T-cell (primary cell): Measurements from ENCODE around the gene PIP4K2A. TPM values are rescaled to one million over a fixed set of nuclear protein-coding genes. Genes with fewer than 3 reads are reported as not detected.

ENCODE experiments used
- ATAC-seq, 4 experiments: fragments of 200-7000 bp in 3 of 4; fragments of 150-1000 bp in 1 of 4; cut with Tn5 transposase; replicated peaks in 1 of 4; 1 replicate in 3 of 4; 2 replicates in 1 of 4; pipeline ENCODE4 v1.10.0; 2021; ENCODE audit warnings: moderate library complexity in 3 of 4, mild to moderate bottlenecking in 2 of 4, moderate number of reproducible peaks in 1 of 4
- CTCF ChIA-PET, 2 donors: fragments of 300-600 bp; sonication (Branson Sonifier 250); formaldehyde crosslinking; loops; one replicate each; lab custom pipeline; 2022; ENCODE audit warnings: antibody characterized with exemption in 2 of 2; lab: Charles Lee
- POLR2A ChIA-PET, 2 donors: fragments of 300-600 bp; sonication (Branson Sonifier 250); formaldehyde crosslinking; loops; one replicate each; lab custom pipeline; 2022; ENCODE audit warnings: antibody characterized with exemption in 2 of 2; lab: Charles Lee
- DNase-seq, 35 experiments: peaks; one replicate each; pipeline versions ENCODE4 v3.0.0 to v3.0.0-alpha.2; 2013 to 2023
- H3K27ac ChIP-seq: one replicate; pipeline ENCODE4 v1.5.1; 2013; ENCODE audit warnings: low read length
- H3K27me3 ChIP-seq, 2 experiments: replicated peaks in 1 of 2; 1 replicate in 1 of 2; 2 replicates in 1 of 2; pipeline versions ENCODE4 v1.6.1 to v1.7.0; 2013; ENCODE audit warnings: low read length in 1 of 2, mixed read lengths in 1 of 2; ENCODE audit not compliant: control insufficient read depth in 2 of 2, insufficient read depth in 2 of 2; ENCODE audit errors: extremely low read depth in 1 of 2
- H3K36me3 ChIP-seq, 2 donors: 1 replicate in 1 of 2; 2 replicates in 1 of 2; pipeline versions ENCODE4 v1.6.1 to v1.7.0; 2013; ENCODE audit warnings: low read length in 1 of 2; ENCODE audit not compliant: control insufficient read depth in 2 of 2, insufficient read depth in 1 of 2; ENCODE audit errors: extremely low read depth in 1 of 2
- H3K4me1 ChIP-seq, 2 experiments: 1 replicate in 1 of 2; 2 replicates in 1 of 2; pipeline versions ENCODE4 v1.6.1 to v1.7.0; 2013; ENCODE audit warnings: low read length in 2 of 2, mixed read lengths in 1 of 2; ENCODE audit not compliant: insufficient read depth in 2 of 2, control insufficient read depth in 1 of 2; ENCODE audit errors: extremely low read depth in 1 of 2
- H3K4me3 ChIP-seq, 2 donors: 1 replicate in 1 of 2; 2 replicates in 1 of 2; pipeline versions ENCODE4 v1.5.1 to v1.7.0; 2013; ENCODE audit warnings: mild to moderate bottlenecking in 2 of 2, low read length in 1 of 2, moderate library complexity in 1 of 2; ENCODE audit not compliant: control insufficient read depth in 1 of 2; ENCODE audit errors: extremely low read depth in 1 of 2
- H3K9me3 ChIP-seq: 2 replicates; pipeline ENCODE4 v1.7.0; 2013
- H3K27ac Mint-ChIP-seq, 2 donors: one replicate each; pipeline ENCODE4 v1.8.0; 2020 to 2021; ENCODE audit warnings: mild to moderate bottlenecking in 2 of 2, mixed read lengths in 2 of 2
- H3K27me3 Mint-ChIP-seq, 2 donors: one replicate each; pipeline ENCODE4 v1.8.0; 2021 to 2022; ENCODE audit warnings: mixed read lengths in 2 of 2
- H3K36me3 Mint-ChIP-seq: one replicate; pipeline ENCODE4 v1.8.0; 2021; ENCODE audit warnings: mixed read lengths
- H3K4me1 Mint-ChIP-seq, 3 donors: one replicate each; pipeline ENCODE4 v1.8.0; 2020 to 2022; ENCODE audit warnings: mixed read lengths in 3 of 3, mild to moderate bottlenecking in 1 of 3
- H3K4me3 Mint-ChIP-seq, 3 donors: one replicate each; pipeline ENCODE4 v1.8.0; 2020 to 2022; ENCODE audit warnings: mild to moderate bottlenecking in 3 of 3, mixed read lengths in 3 of 3, moderate library complexity in 3 of 3
- H3K9me3 Mint-ChIP-seq, 3 donors: one replicate each; pipeline ENCODE4 v1.8.0; 2020 to 2022; ENCODE audit warnings: mixed read lengths in 3 of 3
- WGBS: methylation state at CpG from one replicate; pipeline ENCODE4 v1.1.5; 2013; ENCODE audit warnings: missing lambda C conversion rate; ENCODE audit not compliant: insufficient coverage; 5-methylcytosine and 5-hydroxymethylcytosine counted together
- total RNA-seq, 35 experiments: library from RNA in 6 of 35; stranded (reverse) in 6 of 35; fragments of 120-200 nt in 1 of 35; gene quantifications; one replicate each; pipeline versions ENCODE4 v1.2.1 to v1.2.4 and lab custom pipeline; 2013 to 2026

PIP4K2A gene
- total RNA-seq, 5 donors from 2014 or later (not counting 1 experiment from before 2014, with no cell fraction given), result 129 to 238 (median 160) TPM

DNA sequence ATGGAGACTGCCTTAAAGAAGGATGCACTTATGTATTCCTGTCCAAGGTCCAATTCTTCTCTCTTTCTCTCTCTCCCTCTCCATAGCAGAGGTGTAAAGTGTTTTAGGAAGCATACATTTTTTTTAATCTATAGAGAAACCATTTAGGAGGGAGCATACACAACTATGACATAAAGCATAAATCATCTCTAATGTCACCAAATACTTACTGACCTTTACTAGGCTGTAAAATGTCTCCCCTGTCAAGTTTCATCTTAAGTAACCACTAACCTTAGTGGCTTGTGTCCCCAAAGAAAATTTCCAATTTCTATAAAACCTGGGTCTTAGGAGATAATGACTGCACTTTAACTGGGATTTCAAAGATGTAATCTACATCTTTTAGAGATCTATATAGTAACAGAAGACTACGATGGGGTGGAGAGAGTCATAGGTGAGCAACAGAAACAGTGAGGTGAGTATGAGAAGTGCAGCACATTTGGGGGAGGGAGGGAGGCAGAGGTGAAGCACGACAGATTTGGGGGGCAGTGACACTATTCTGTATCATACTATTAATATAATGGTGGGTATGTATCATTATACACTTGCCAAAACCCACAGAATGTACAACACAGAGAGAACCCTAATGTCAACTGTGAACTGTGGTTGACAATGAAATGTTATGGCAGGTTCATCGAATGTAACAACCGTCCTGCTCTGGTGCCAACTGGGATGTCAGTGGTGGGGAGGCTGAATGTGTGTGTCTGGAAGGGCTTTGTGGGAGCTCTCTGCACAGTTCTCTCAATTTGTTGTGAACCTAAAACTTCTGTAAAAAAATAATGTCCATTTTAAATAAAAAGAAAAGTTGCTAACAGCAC is 79.5 kb downstream of the PIP4K2A start:
- peaks cover 46 to 69% of the 10 kb centered on the region in 2 experiments for H3K4me1 ChIP-seq
- Mint-ChIP-seq H3K4me3 (peak overlapping the region in 2 of 3 donors; percentile 31 to 43), H3K9me3 (peaks cover 0 to 12% (median 6%) of the 10 kb centered on the region in 3 donors), H3K27ac (peak overlapping the region; percentile 94 to 98), H3K4me1 (peaks cover 93 to 98% (median 97%) of the 10 kb centered on the region in 3 donors), H3K27me3 (no peaks in the 10 kb centered on the region), H3K36me3 (peaks cover 31% of the 10 kb centered on the region)
- no peaks in the 10 kb centered on the region for H3K27me3 ChIP-seq
- no peak overlapping the region for H3K4me3 ChIP-seq
- WGBS, result 86% methylated on average over 2 of the region's 4 CpGs
- POLR2A ChIA-PET, result no interaction called here
- CTCF ChIA-PET, result no interaction called here
- H3K36me3 ChIP-seq, result peaks cover 0 to 7% of the 10 kb centered on the region in 2 donors
- peak overlapping the region; percentile 94 for H3K27ac ChIP-seq
- DNase-seq, result no peak
- ATAC-seq, result no peak
- H3K9me3 ChIP-seq, result no peaks in the 10 kb centered on the region

DNA sequence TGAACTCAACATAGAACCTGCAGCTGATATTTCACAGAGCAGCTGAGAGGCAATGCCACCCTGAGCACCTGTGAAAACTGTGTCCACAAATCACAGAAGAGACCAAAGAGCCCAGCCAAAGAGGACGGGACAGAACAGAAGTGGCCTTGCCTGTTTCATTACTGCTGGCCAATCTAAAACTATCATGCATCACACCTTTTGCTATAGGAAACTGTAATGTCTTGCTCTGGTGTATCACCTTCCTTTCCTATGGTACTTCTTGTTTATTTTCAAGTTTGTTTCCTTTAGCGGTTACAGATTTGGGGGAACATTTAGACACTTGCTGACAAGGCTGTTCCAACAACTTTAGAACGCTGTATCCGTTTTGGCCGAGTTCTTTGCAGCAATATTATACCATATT is 80.3 kb downstream of the PIP4K2A start:
- H3K27ac ChIP-seq, result peak overlapping the region; percentile 94

DNA sequence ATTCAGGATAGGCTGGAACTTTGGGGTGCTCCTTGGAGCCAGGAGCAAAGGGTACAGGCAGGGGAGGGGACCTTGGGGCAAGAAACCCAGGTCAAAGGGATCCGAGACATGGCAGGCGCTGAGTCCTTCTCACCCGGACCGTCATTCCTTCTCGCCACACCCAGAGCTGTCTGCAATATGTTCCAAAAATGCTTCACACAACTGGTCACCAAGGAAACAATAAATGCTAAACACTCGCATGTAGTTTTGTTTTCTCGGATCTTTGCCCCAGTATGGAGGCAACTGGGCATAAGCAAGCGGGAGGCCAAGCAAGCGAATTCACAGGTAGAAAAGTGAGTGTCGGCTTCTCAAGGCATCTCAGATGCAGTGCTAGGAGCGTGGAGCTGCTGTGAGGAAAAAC is 80.8 kb downstream of the PIP4K2A start:
- ATAC-seq (no peak), DNase-seq (no peak)
- peaks cover 0 to 7% of the 10 kb centered on the region in 2 donors for H3K36me3 ChIP-seq
- peaks cover 54 to 70% of the 10 kb centered on the region in 2 experiments for H3K4me1 ChIP-seq
- peak overlapping the region; percentile 94 for H3K27ac ChIP-seq
- no peaks in the 10 kb centered on the region for H3K27me3 ChIP-seq
- H3K4me1 Mint-ChIP-seq, result peaks cover 92 to 96% (median 96%) of the 10 kb centered on the region in 3 donors
- peaks cover 31% of the 10 kb centered on the region for H3K36me3 Mint-ChIP-seq
- H3K4me3 Mint-ChIP-seq, result peak overlapping the region in 2 of 3 donors; percentile 1 to 6
- H3K9me3 Mint-ChIP-seq, result peaks cover 0 to 12% (median 6%) of the 10 kb centered on the region in 3 donors
- H3K4me3 ChIP-seq, result no peak overlapping the region
- H3K27ac Mint-ChIP-seq, result peak overlapping the region; percentile 94 to 98
- POLR2A ChIA-PET, result interaction anchor here in 1 of 2 donors (0.5 kb wide), 1 partner anchor 9 kb away, joined by 3 read pairs; no protein-coding TSS in a partner anchor
- no peaks in the 10 kb centered on the region for H3K27me3 Mint-ChIP-seq
- CTCF ChIA-PET, result no interaction called here
- WGBS, result 92% methylated on average over 7 of the region's 11 CpGs
- no peaks in the 10 kb centered on the region for H3K9me3 ChIP-seq

More for the DNA sequence above, 80.3 kb downstream of the PIP4K2A start:
- Histone ChIP-seq H3K36me3 (peaks cover 0 to 7% of the 10 kb centered on the region in 2 donors), H3K9me3 (no peaks in the 10 kb centered on the region), H3K27me3 (no peaks in the 10 kb centered on the region), H3K4me3 (no peak overlapping the region), H3K4me1 (peaks cover 53 to 70% of the 10 kb centered on the region in 2 experiments)
- ATAC-seq (peak in 2 of 4 experiments; percentile 8 to 13), DNase-seq (peak in 1 of 35 experiments; percentile 54)
- Mint-ChIP-seq H3K27ac (peak overlapping the region; percentile 94 to 98), H3K4me3 (peak overlapping the region; percentile 0 to 6 (median 1)), H3K9me3 (peaks cover 0 to 12% (median 6%) of the 10 kb centered on the region in 3 donors), H3K4me1 (peaks cover 92 to 96% (median 96%) of the 10 kb centered on the region in 3 donors), H3K27me3 (no peaks in the 10 kb centered on the region), H3K36me3 (peaks cover 31% of the 10 kb centered on the region)
- ChIA-PET POLR2A (no interaction called here), CTCF (no interaction called here)
- no CpG with 5 or more reads among the region's 5 CpGs for WGBS

DNA sequence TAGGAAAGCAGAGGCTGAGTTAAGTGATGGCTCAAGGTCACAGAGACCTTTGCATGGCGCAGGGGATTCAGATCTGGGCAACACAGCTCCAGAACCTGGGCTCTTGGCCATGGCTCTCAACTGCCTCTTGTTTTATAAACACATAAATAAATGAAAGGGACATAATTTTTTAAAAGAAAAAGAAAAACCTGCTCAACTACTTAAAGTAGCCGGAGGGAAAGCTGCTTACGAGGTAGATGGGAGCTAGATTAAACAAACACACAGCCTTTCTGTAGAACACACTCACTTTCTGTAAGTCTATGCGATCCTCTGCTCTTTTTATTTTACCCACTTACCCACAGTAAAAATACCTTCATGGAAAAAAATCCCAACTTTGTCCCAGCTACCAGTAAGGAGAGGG is 81.3 kb downstream of the PIP4K2A start:
- no peaks in the 10 kb centered on the region for H3K27me3 ChIP-seq
- H3K36me3 ChIP-seq, result peaks cover 0 to 7% of the 10 kb centered on the region in 2 donors
- peaks cover 0 to 12% (median 6%) of the 10 kb centered on the region in 3 donors for H3K9me3 Mint-ChIP-seq
- H3K9me3 ChIP-seq, result no peaks in the 10 kb centered on the region
- peaks cover 92 to 96% (median 96%) of the 10 kb centered on the region in 3 donors for H3K4me1 Mint-ChIP-seq
- peak overlapping the region; percentile 94 to 98 for H3K27ac Mint-ChIP-seq
- no peak for ATAC-seq
- H3K27me3 Mint-ChIP-seq, result no peaks in the 10 kb centered on the region
- H3K4me3 Mint-ChIP-seq, result no peak overlapping the region
- WGBS, result no CpG with 5 or more reads among the region's 4 CpGs
- H3K36me3 Mint-ChIP-seq, result peaks cover 29% of the 10 kb centered on the region
- DNase-seq, result no peak
- no peak overlapping the region for H3K4me3 ChIP-seq
- ChIA-PET POLR2A (interaction anchor here in 1 of 2 donors (0.5 to 3.0 kb wide), 3 partner anchors 10 to 30 kb away, joined by 3 to 14 read pairs (median 3); no protein-coding TSS in a partner anchor), CTCF (no interaction called here)
- H3K27ac ChIP-seq, result peak overlapping the region; percentile 94
- peaks cover 57 to 73% of the 10 kb centered on the region in 2 experiments for H3K4me1 ChIP-seq

DNA sequence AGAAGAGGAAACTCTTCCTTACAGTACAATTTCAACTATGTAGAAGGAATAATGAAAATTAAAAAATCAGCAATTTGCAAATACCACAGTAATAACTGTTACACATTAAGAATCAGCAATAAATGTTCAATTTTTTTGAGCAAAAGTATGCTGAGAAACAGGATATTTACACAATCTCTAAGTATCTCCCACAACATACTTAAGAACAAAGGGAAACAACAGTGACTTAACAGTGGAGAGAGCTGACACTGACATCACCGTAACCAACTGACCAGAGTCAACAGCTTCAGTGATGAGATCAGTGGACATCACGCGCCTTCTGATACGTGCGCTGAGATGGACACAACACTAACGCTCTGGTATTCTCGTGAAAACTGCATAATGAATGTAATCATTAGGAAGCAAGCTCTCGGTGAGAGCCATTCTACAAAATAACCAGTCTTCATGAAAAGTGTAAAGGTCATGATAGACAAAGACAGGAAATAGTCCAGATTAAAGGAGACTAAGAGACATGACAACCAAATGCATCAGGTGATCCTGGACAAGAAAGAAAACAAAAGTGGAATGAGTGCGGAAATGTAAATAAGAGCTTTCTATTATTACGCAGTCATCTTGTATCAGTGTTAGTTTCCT is 82.6 kb downstream of the PIP4K2A start:
- Mint-ChIP-seq H3K4me1 (peaks cover 93 to 97% (median 95%) of the 10 kb centered on the region in 3 donors), H3K9me3 (peaks cover 0 to 8% (median 2%) of the 10 kb centered on the region in 3 donors), H3K27ac (peak overlapping the region; percentile 94 to 98), H3K36me3 (peaks cover 19% of the 10 kb centered on the region), H3K4me3 (peak overlapping the region; percentile 18 to 49 (median 30)), H3K27me3 (no peaks in the 10 kb centered on the region)
- Histone ChIP-seq H3K9me3 (no peaks in the 10 kb centered on the region), H3K4me1 (peaks cover 63 to 64% of the 10 kb centered on the region in 2 experiments), H3K36me3 (peaks cover 0 to 5% of the 10 kb centered on the region in 2 donors), H3K4me3 (no peak overlapping the region), H3K27ac (peak overlapping the region; percentile 94), H3K27me3 (no peaks in the 10 kb centered on the region)
- ChIA-PET CTCF (interaction anchor here in 1 of 2 donors (0.9 kb wide), 2 partner anchors 21 to 79 kb away, joined by 3 read pairs; no protein-coding TSS in a partner anchor), POLR2A (interaction anchor here (0.6 to 3.0 kb wide), 8 partner anchors 8 to 633 kb away, joined by 3 to 14 read pairs (median 4); no protein-coding TSS in a partner anchor)
- no peak for ATAC-seq
- WGBS, result 73% methylated on average over 6 of the region's 10 CpGs
- DNase-seq, result peak in 1 of 35 experiments; percentile 50
